Neural progenitor cell (in vitro differentiated cells): Measurements from ENCODE around the gene DOK7. TPM values are rescaled to one million over a fixed set of nuclear protein-coding genes. Genes with fewer than 3 reads are reported as not detected.
A peak's percentile ranks its signal among the peaks of the same experiment; 100 is the strongest.

Experiments used
- DNase-seq: peaks from one replicate; pipeline ENCODE4 v3.0.0-alpha.2; 2016; ENCODE audit warnings: low spot score
- H2AFZ ChIP-seq: fragments of 200-600 bp; sonication (generic); replicated peaks from 2 replicates; pipeline ENCODE4 v1.6.1; 2016; ENCODE audit warnings: antibody characterized with exemption
- H3F3A ChIP-seq: fragments of 200-600 bp; sonication (generic); 2 replicates; pipeline ENCODE4 v1.6.1; 2016; ENCODE audit warnings: antibody characterized with exemption, low read depth
- H3K27ac ChIP-seq: fragments of 200-600 bp; sonication (generic); 2 replicates; pipeline ENCODE4 v1.5.1; 2016; ENCODE audit warnings: mild to moderate bottlenecking
- H3K27me3 ChIP-seq: fragments of 200-600 bp; sonication (generic); 2 replicates; pipeline ENCODE4 v1.6.1; 2016; ENCODE audit warnings: mild to moderate bottlenecking, moderate library complexity
- H3K36me3 ChIP-seq: fragments of 200-600 bp; sonication (generic); 2 replicates; pipeline ENCODE4 v1.5.1; 2016
- H3K4me1 ChIP-seq: fragments of 200-600 bp; sonication (generic); 2 replicates; pipeline ENCODE4 v1.6.1; 2016; ENCODE audit warnings: mixed run types
- H3K4me2 ChIP-seq: fragments of 200-600 bp; sonication (generic); 2 replicates; pipeline ENCODE4 v1.6.1; 2016
- H3K4me3 ChIP-seq: fragments of 200-600 bp; sonication (generic); 2 replicates; pipeline ENCODE4 v1.5.1; 2016
- H3K79me2 ChIP-seq: fragments of 200-600 bp; sonication (generic); 2 replicates; pipeline ENCODE4 v1.6.1; 2016; ENCODE audit warnings: low read depth
- H3K9ac ChIP-seq: fragments of 200-600 bp; sonication (generic); 2 replicates; pipeline ENCODE4 v1.6.1; 2016
- H3K9me3 ChIP-seq: fragments of 200-600 bp; sonication (generic); 2 replicates; pipeline ENCODE4 v1.5.1; 2016; ENCODE audit warnings: low read depth
- H4K20me1 ChIP-seq: fragments of 200-600 bp; sonication (generic); 2 replicates; pipeline ENCODE4 v1.6.1; 2016; ENCODE audit warnings: low read depth
- H3K27ac Mint-ChIP-seq: 3 replicates; pipeline ENCODE4 v1.8.0; 2021; ENCODE audit warnings: mixed read lengths
- H3K27me3 Mint-ChIP-seq: 2 replicates; pipeline ENCODE4 v1.8.0; 2022; ENCODE audit warnings: low read depth, mild to moderate bottlenecking, inconsistent platforms, moderate library complexity, mixed read lengths; ENCODE audit not compliant: insufficient read depth
- H3K36me3 Mint-ChIP-seq: 3 replicates; pipeline ENCODE4 v1.8.0; 2021; ENCODE audit warnings: mixed read lengths
- H3K4me1 Mint-ChIP-seq: 3 replicates; pipeline ENCODE4 v1.8.0; 2021; ENCODE audit warnings: mixed read lengths
- H3K4me3 Mint-ChIP-seq: 3 replicates; pipeline ENCODE4 v1.8.0; 2021; ENCODE audit warnings: mild to moderate bottlenecking, moderate library complexity, mixed read lengths
- H3K9me3 Mint-ChIP-seq: 3 replicates; pipeline ENCODE4 v1.8.0; 2020; ENCODE audit warnings: mixed read lengths
- CTCF ChIP-seq: fragments of 200-600 bp; sonication (generic); IDR thresholded peaks from 2 replicates; pipeline ENCODE4 v1.5.1; 2017; ENCODE audit warnings: antibody characterized with exemption, mild to moderate bottlenecking
- EZH2 ChIP-seq: fragments of 200-600 bp; sonication (generic); IDR thresholded peaks from 2 replicates; pipeline ENCODE4 v1.6.1; 2017; ENCODE audit warnings: antibody characterized with exemption, mild to moderate bottlenecking, moderate library complexity
- EZH2phosphoT487 ChIP-seq: fragments of 200-600 bp; sonication (generic); IDR thresholded peaks from 2 replicates; pipeline ENCODE4 v1.6.1; 2017; ENCODE audit warnings: antibody characterized with exemption
- total RNA-seq: library from RNA; depleted of rRNA; stranded (reverse); fragments of >200 nt; gene quantifications from 2 replicates; pipeline ENCODE4 v1.2.3, GENCODE V29; 2015; ENCODE audit warnings: low replicate concordance

Gene DOK7
- 0.22 TPM in 1 of 2 replicates, not detected in the other for total RNA-seq

- peaks cover 4% of the 10 kb centered on the region for H4K20me1 ChIP-seq
- peak; percentile 71 for DNase-seq
- Mint-ChIP-seq H3K4me3 (peak within 1 kb of the TSS; percentile 64), H3K27ac (no peak within 1 kb of the TSS), H3K36me3 (no peaks in the 10 kb centered on the region), H3K4me1 (peaks cover 21% of the 10 kb centered on the region), H3K9me3 (no peaks in the 10 kb centered on the region), H3K27me3 (peaks cover 13% of the 10 kb centered on the region)
- H3K27ac ChIP-seq, result no peak within 1 kb of the TSS
- no peaks in the 10 kb centered on the region for H3K9me3 ChIP-seq
- H3K9ac ChIP-seq, result no peak within 1 kb of the TSS
- peaks cover 14% of the 10 kb centered on the region for H3F3A ChIP-seq
- no peaks in the 10 kb centered on the region for H3K79me2 ChIP-seq
- TF ChIP-seq EZH2 (no peak), EZH2phosphoT487 (no peak), CTCF (no peak)
- H2AFZ ChIP-seq, result no peak within 1 kb of the TSS
- peaks cover 12% of the 10 kb centered on the region for H3K4me1 ChIP-seq
- H3K4me2 ChIP-seq, result peak within 1 kb of the TSS; percentile 86
- H3K36me3 ChIP-seq, result no peaks in the 10 kb centered on the region
- H3K27me3 ChIP-seq, result peaks cover 73% of the 10 kb centered on the region
- H3K4me3 ChIP-seq, result peak within 1 kb of the TSS; percentile 49
Observed at GRCh38 chr4:3462790-3463415, at the start of gene DOK7. Gene DOK7, plus strand, starts transcription at chr4:3463306. Its CDS starts 70 bp downstream, at chr4:3463376.

GRCh38 chr4:3413675-3414420 is 49.3 kb upstream of the DOK7 start:
- Histone ChIP-seq H3F3A (no peaks in the 10 kb centered on the region), H3K9ac (no peak overlapping the region), H3K4me2 (no peak overlapping the region), H3K4me3 (no peak overlapping the region), H3K27me3 (no peaks in the 10 kb centered on the region), H3K79me2 (no peaks in the 10 kb centered on the region), H3K4me1 (peaks cover 23% of the 10 kb centered on the region), H3K9me3 (no peaks in the 10 kb centered on the region), H3K36me3 (no peaks in the 10 kb centered on the region), H4K20me1 (peaks cover 22% of the 10 kb centered on the region), H2AFZ (no peak overlapping the region), H3K27ac (peak overlapping the region; percentile 37)
- Mint-ChIP-seq H3K36me3 (peaks cover 22% of the 10 kb centered on the region), H3K4me1 (peaks cover 46% of the 10 kb centered on the region), H3K27ac (peak overlapping the region; percentile 80), H3K9me3 (no peaks in the 10 kb centered on the region), H3K27me3 (peaks cover 2% of the 10 kb centered on the region), H3K4me3 (no peak overlapping the region)
- peak; percentile 59 for DNase-seq
- TF ChIP-seq CTCF (no peak), EZH2phosphoT487 (no peak), EZH2 (no peak)

DNA sequence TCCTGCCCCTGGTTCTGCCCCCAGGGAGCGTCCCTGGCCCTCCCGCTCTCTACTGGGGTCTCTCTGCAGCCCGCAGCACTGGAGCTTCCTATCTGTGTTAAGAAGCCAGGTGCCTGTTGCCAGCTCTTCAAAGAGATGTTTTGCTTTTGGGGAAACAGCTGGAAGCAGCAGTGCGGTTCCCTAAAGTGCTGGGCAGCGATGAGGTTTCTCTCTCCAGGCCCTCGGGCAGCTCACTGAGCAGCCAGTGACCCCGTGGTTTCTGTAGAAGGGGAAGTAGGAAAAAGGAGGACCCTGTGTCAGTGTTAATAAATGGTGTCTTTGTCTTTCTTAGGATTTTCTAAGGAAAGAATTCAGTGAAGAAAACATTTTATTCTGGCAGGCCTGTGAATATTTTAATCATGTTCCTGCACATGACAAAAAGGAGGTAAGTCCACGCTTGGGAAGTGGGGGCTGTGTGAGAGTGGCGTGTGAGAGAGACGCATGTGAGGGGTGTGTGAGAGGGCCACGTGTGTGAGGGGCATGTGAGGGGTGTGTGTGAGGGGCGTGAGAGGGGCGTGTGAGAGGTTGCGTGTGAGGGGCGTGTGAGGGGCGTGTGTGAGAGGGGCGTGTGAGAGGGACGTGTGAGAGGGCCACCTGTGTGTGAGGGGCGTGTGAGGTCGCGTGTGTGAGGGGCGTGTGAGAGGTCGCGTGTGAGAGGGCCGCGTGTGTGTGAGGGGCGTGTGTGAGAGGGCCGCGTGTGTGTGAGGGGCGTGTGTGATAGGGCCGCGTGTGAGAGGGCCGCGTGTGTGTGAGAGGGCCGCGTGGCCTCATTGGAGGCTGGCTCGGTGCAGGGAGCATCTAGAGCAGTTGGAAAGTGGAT is 48.5 kb upstream of the DOK7 start:
- H3K27ac ChIP-seq, result peak overlapping the region; percentile 37
- peaks cover 14% of the 10 kb centered on the region for H4K20me1 ChIP-seq
- peaks cover 2% of the 10 kb centered on the region for H3K27me3 Mint-ChIP-seq
- H3K27me3 ChIP-seq, result no peaks in the 10 kb centered on the region
- no peak overlapping the region for H2AFZ ChIP-seq
- H3K4me1 ChIP-seq, result peaks cover 15% of the 10 kb centered on the region
- H3K79me2 ChIP-seq, result no peaks in the 10 kb centered on the region
- H3K9ac ChIP-seq, result no peak overlapping the region
- no peak overlapping the region for H3K4me3 ChIP-seq
- peak overlapping the region; percentile 67 for H3K27ac Mint-ChIP-seq
- H3K4me1 Mint-ChIP-seq, result peaks cover 41% of the 10 kb centered on the region
- no peak overlapping the region for H3K4me2 ChIP-seq
- H3K36me3 Mint-ChIP-seq, result peaks cover 20% of the 10 kb centered on the region
- TF ChIP-seq EZH2phosphoT487 (no peak), CTCF (no peak), EZH2 (no peak)
- DNase-seq, result no peak
- H3K36me3 ChIP-seq, result no peaks in the 10 kb centered on the region
- H3K9me3 ChIP-seq, result no peaks in the 10 kb centered on the region
- H3K4me3 Mint-ChIP-seq, result no peak overlapping the region
- no peaks in the 10 kb centered on the region for H3F3A ChIP-seq
- no peaks in the 10 kb centered on the region for H3K9me3 Mint-ChIP-seq
